Subcutaneous abdominal adipose tissue (tissue), 5 donors: Measurements from ENCODE around the gene RAB4B.
A peak's percentile ranks its signal among the peaks of the same experiment; 100 is the strongest.
"Not testable (repeated sequence)": the region's sequence is repeated elsewhere in the genome, so short reads cannot be mapped to it uniquely, and the experiment has no call there.

Experiments
- H3K27ac ChIP-seq: one replicate; pipeline ENCODE4 v1.7.0; 2013; ENCODE audit warnings: low read depth, mild to moderate bottlenecking, inconsistent platforms, low read length, moderate library complexity
- H3K27me3 ChIP-seq, 5 donors: one replicate each; pipeline ENCODE4 v1.7.0; 2013; ENCODE audit warnings: low read length in 5 of 5, inconsistent platforms in 1 of 5; ENCODE audit not compliant: control insufficient read depth in 5 of 5, insufficient read depth in 4 of 5
- H3K36me3 ChIP-seq, 5 donors: one replicate each; pipeline ENCODE4 v1.7.0; 2013; ENCODE audit warnings: low read length in 5 of 5; ENCODE audit not compliant: control insufficient read depth in 5 of 5, insufficient read depth in 5 of 5
- H3K4me1 ChIP-seq, 5 donors: one replicate each; pipeline ENCODE4 v1.7.0; 2013; ENCODE audit warnings: low read length in 5 of 5, mild to moderate bottlenecking in 3 of 5, moderate library complexity in 1 of 5; ENCODE audit not compliant: control insufficient read depth in 5 of 5, insufficient read depth in 5 of 5
- H3K4me3 ChIP-seq, 5 donors: one replicate each; pipeline ENCODE4 v1.7.0; 2013; ENCODE audit warnings: low read length in 5 of 5, low read depth in 1 of 5
- H3K9ac ChIP-seq, 5 donors: one replicate each; pipeline ENCODE4 v1.7.0; 2013; ENCODE audit warnings: low read length in 5 of 5, mild to moderate bottlenecking in 4 of 5, moderate library complexity in 3 of 5
- H3K9me3 ChIP-seq, 5 donors: one replicate each; pipeline ENCODE4 v1.7.0; 2013; ENCODE audit warnings: low read length in 5 of 5; ENCODE audit not compliant: control insufficient read depth in 5 of 5
- donor health status: healthy.
- donor health status: healthy.
- donor health status: healthy.
- donor health status: healthy.
- donor health status: healthy.

RAB4B gene

GRCh38 chr19:40763526-40763925 is 14.5 kb upstream of the RAB4B start:
- Histone ChIP-seq H3K27ac (no peak overlapping the region), H3K9me3 (no peaks in the 10 kb centered on the region), H3K9ac (no peak overlapping the region), H3K27me3 (no peaks in the 10 kb centered on the region), H3K4me1 (peaks cover 0 to 24% (median 0%) of the 10 kb centered on the region in 5 donors), H3K4me3 (no peak overlapping the region), H3K36me3 (peaks cover 11 to 78% (median 70%) of the 10 kb centered on the region in 5 donors)

GRCh38 chr19:40763963-40764362 is 14.1 kb upstream of the RAB4B start:
- H3K36me3 ChIP-seq = peaks cover 11 to 75% (median 71%) of the 10 kb centered on the region in 5 donors
- H3K4me3 ChIP-seq = no peak overlapping the region
- no peak overlapping the region for H3K27ac ChIP-seq
- H3K4me1 ChIP-seq = peaks cover 0 to 24% (median 0%) of the 10 kb centered on the region in 5 donors
- H3K9me3 ChIP-seq = no peaks in the 10 kb centered on the region
- no peaks in the 10 kb centered on the region for H3K27me3 ChIP-seq
- no peak overlapping the region for H3K9ac ChIP-seq

- H3K9me3 ChIP-seq, H3K27me3 ChIP-seq, H3K4me3 ChIP-seq, H3K9ac ChIP-seq, H3K27ac ChIP-seq: not testable (repeated sequence)
- peaks cover 0 to 16% (median 0%) of the 10 kb centered on the region in 5 donors for H3K4me1 ChIP-seq
- H3K36me3 ChIP-seq = peaks cover 4 to 51% (median 47%) of the 10 kb centered on the region in 5 donors
Observed at GRCh38 chr19:40766385-40766784, 11.7 kb upstream of the RAB4B start.

- Histone ChIP-seq H3K9ac (no peak overlapping the region), H3K27me3 (no peaks in the 10 kb centered on the region), H3K27ac (no peak overlapping the region), H3K4me1 (peaks cover 0 to 9% (median 0%) of the 10 kb centered on the region in 5 donors), H3K4me3 (no peak overlapping the region), H3K36me3 (peaks cover 4 to 26% (median 22%) of the 10 kb centered on the region in 5 donors), H3K9me3 (no peaks in the 10 kb centered on the region)
Observed at GRCh38 chr19:40768869-40769268, 9.2 kb upstream of the RAB4B start.

- not testable (repeated sequence) for H3K4me1 ChIP-seq, H3K4me3 ChIP-seq, H3K9me3 ChIP-seq, H3K27ac ChIP-seq, H3K27me3 ChIP-seq, H3K9ac ChIP-seq, H3K36me3 ChIP-seq
Observed at GRCh38 chr19:40771101-40771862, 6.8 kb upstream of the RAB4B start.

GRCh38 chr19:40774916-40775631 is 3.0 kb upstream of the RAB4B start, which contains the start of gene MIA:
MIA (plus strand) TSS chr19:40775521; CDS start chr19:40775543, 22 bp downstream.
- Histone ChIP-seq H3K27me3 (no peaks in the 10 kb centered on the region), H3K9ac (no peak within 1 kb of the TSS), H3K4me1 (peaks cover 9 to 22% (median 20%) of the 10 kb centered on the region in 5 donors), H3K36me3 (peaks cover 0 to 1% (median 0%) of the 10 kb centered on the region in 5 donors), H3K4me3 (no peak within 1 kb of the TSS), H3K27ac (no peak within 1 kb of the TSS), H3K9me3 (no peaks in the 10 kb centered on the region)

GRCh38 chr19:40775632-40776022 is 2.4 kb upstream of the RAB4B start:
- Histone ChIP-seq H3K4me3 (no peak overlapping the region), H3K27me3 (no peaks in the 10 kb centered on the region), H3K36me3 (peaks cover 0 to 3% (median 0%) of the 10 kb centered on the region in 5 donors), H3K9me3 (no peaks in the 10 kb centered on the region), H3K4me1 (peaks cover 9 to 22% (median 20%) of the 10 kb centered on the region in 5 donors), H3K27ac (no peak overlapping the region), H3K9ac (no peak overlapping the region)

- Histone ChIP-seq H3K36me3 (peaks cover 0 to 4% (median 0%) of the 10 kb centered on the region in 5 donors), H3K27ac (no peak overlapping the region), H3K4me3 (no peak overlapping the region), H3K9me3 (no peaks in the 10 kb centered on the region), H3K27me3 (no peaks in the 10 kb centered on the region), H3K4me1 (peaks cover 9 to 22% (median 20%) of the 10 kb centered on the region in 5 donors), H3K9ac (no peak overlapping the region)
Observed at GRCh38 chr19:40776364-40776763, 1.7 kb upstream of the RAB4B start.

- Histone ChIP-seq H3K36me3 (peaks cover 0 to 6% (median 1%) of the 10 kb centered on the region in 5 donors), H3K4me3 (peak overlapping the region; percentile 77 to 98 (median 87)), H3K27ac (peak overlapping the region; percentile 92), H3K4me1 (peaks cover 9 to 22% (median 20%) of the 10 kb centered on the region in 5 donors), H3K9me3 (no peaks in the 10 kb centered on the region), H3K9ac (peak overlapping the region; percentile 38 to 93 (median 79)), H3K27me3 (no peaks in the 10 kb centered on the region)
Observed at GRCh38 chr19:40776932-40777644, 959 bp upstream of the RAB4B start.
